ENCODE measurements around the gene MIAT.
"Not testable (repeated sequence)": the region's sequence is repeated elsewhere in the genome, so short reads cannot be mapped to it uniquely, and the experiment has no call there.

MIAT gene

GRCh38 chr22:26700462-26700861, 43.1 kb downstream of the MIAT start:
- DNase-seq (ENCODE audit: low read depth) = no peak

GRCh38 chr22:26700886-26701285, 43.5 kb downstream of the MIAT start:
- no peak for DNase-seq (ENCODE audit: low read depth)

GRCh38 chr22:26701323-26701722, 43.9 kb downstream of the MIAT start:
- no peak for DNase-seq (ENCODE audit: low read depth)

GRCh38 chr22:26702906-26703830, 45.8 kb downstream of the MIAT start:
- no peak for DNase-seq (ENCODE audit: low read depth)

- not testable (repeated sequence) for DNase-seq (ENCODE audit: low read depth)
Observed at GRCh38 chr22:26705379-26705778, 48.0 kb downstream of the MIAT start.

GRCh38 chr22:26707090-26707489, 49.7 kb downstream of the MIAT start:
- no peak for DNase-seq (ENCODE audit: low read depth)

GRCh38 chr22:26707581-26707980, 50.2 kb downstream of the MIAT start:
- DNase-seq (ENCODE audit: low read depth) = no peak

GRCh38 chr22:26708256-26709009, 51.0 kb downstream of the MIAT start:
- no peak for DNase-seq (ENCODE audit: low read depth)

GRCh38 chr22:26709617-26710390, 52.4 kb downstream of the MIAT start:
- DNase-seq (ENCODE audit: low read depth) = no peak

- no peak for DNase-seq (ENCODE audit: low read depth)
Observed at GRCh38 chr22:26711205-26711963, 54.0 kb downstream of the MIAT start.

GRCh38 chr22:26712158-26712557, 54.8 kb downstream of the MIAT start:
- no peak for DNase-seq (ENCODE audit: low read depth)

GRCh38 chr22:26713823-26714449, 56.5 kb downstream of the MIAT start:
- no peak for DNase-seq (ENCODE audit: low read depth)

GRCh38 chr22:26714971-26715370, 57.6 kb downstream of the MIAT start:
- no peak for DNase-seq (ENCODE audit: low read depth)

GRCh38 chr22:26715392-26715936, 58.1 kb downstream of the MIAT start:
- no peak for DNase-seq (ENCODE audit: low read depth)

- no peak for DNase-seq (ENCODE audit: low read depth)
Observed at GRCh38 chr22:26718488-26718887, 61.1 kb downstream of the MIAT start.

GRCh38 chr22:26718905-26719304, 61.5 kb downstream of the MIAT start:
- DNase-seq (ENCODE audit: low read depth) = no peak

GRCh38 chr22:26722159-26722558, 64.8 kb downstream of the MIAT start:
- no peak for DNase-seq (ENCODE audit: low read depth)

GRCh38 chr22:26724414-26724813, 67.0 kb downstream of the MIAT start:
- no peak for DNase-seq (ENCODE audit: low read depth)

GRCh38 chr22:26725012-26725676, 67.8 kb downstream of the MIAT start:
- no peak for DNase-seq (ENCODE audit: low read depth)

Data from CMK (cell line).